Ureter (tissue), 1 donor: ENCODE results near the gene GRHPR. TPM values are rescaled to one million over a fixed set of nuclear protein-coding genes. Genes with fewer than 3 reads are reported as not detected.

Experiments used
- DNase-seq: peaks from one replicate; pipeline ENCODE4 v3.0.0-alpha.2; 2020; ENCODE audit warnings: low spot score
- total RNA-seq: library from RNA; stranded (reverse); gene quantifications from one replicate; pipeline ENCODE4 v1.2.4, GENCODE V29; 2023
- donor health status: DM: yes; HTN: yes; CAD: no.

Gene GRHPR
- total RNA-seq, 1 donor from 2014 or later = 74.2 TPM

GRCh38 chr9:37480759-37481158, 58.3 kb downstream of the GRHPR start:
- no peak for DNase-seq

- peak; percentile 94 for DNase-seq
Measured at GRCh38 chr9:37485389-37486255, 63.1 kb downstream of the GRHPR start, which contains the start of gene POLR1E. Gene POLR1E (plus strand): TSS chr9:37485948. CDS start chr9:37486048, 100 bp downstream.

GRCh38 chr9:37486256-37486615, 63.7 kb downstream of the GRHPR start:
- no peak for DNase-seq

Other genes starting within 250 kb of the GRHPR start
- 12.6 TPM for gene ZBTB5, start 42.8 kb downstream of the GRHPR start, total RNA-seq
- 27.5 TPM for gene POLR1E, start 63.3 kb downstream of the GRHPR start, total RNA-seq
- 7.5 TPM for gene FBXO10, start 153.7 kb downstream of the GRHPR start, total RNA-seq
- 72.7 TPM for gene TOMM5, start 169.9 kb downstream of the GRHPR start, total RNA-seq
- not detected for gene FRMPD1, start 228.3 kb downstream of the GRHPR start, total RNA-seq